Daoy (cell line): ENCODE data around the gene KCNC4. TPM values are rescaled to one million over a fixed set of nuclear protein-coding genes. Genes with fewer than 3 reads are reported as not detected.

ENCODE experiments used
- DNase-seq: peaks from one replicate; pipeline ENCODE4 v3.0.0-alpha.2; 2015; ENCODE audit warnings: low read depth
- total RNA-seq: library from RNA; depleted of rRNA; stranded (reverse); fragments of >200 nt; shearing (Covaris generic); gene quantifications from 2 replicates; pipeline ENCODE4 v1.2.3, GENCODE V29; 2014

Gene KCNC4
- total RNA-seq, 1 experiment from 2014 or later = 5.5 TPM

DNA sequence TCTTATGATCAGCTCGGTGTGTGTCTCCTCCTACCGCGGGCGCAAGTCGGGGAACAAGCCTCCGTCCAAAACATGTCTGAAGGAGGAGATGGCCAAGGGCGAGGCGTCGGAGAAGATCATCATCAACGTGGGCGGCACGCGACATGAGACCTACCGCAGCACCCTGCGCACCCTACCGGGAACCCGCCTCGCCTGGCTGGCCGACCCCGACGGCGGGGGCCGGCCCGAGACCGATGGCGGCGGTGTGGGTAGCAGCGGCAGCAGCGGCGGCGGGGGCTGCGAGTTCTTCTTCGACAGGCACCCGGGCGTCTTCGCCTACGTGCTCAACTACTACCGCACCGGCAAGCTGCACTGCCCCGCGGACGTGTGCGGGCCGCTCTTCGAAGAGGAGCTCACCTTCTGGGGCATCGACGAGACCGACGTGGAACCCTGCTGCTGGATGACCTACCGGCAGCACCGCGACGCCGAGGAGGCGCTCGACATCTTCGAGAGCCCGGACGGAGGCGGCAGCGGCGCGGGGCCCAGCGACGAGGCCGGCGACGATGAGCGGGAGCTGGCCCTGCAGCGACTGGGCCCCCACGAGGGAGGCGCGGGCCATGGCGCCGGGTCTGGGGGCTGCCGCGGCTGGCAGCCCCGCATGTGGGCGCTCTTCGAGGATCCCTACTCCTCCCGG is 1.5 kb downstream of the KCNC4 start:
- no peak for DNase-seq

DNA sequence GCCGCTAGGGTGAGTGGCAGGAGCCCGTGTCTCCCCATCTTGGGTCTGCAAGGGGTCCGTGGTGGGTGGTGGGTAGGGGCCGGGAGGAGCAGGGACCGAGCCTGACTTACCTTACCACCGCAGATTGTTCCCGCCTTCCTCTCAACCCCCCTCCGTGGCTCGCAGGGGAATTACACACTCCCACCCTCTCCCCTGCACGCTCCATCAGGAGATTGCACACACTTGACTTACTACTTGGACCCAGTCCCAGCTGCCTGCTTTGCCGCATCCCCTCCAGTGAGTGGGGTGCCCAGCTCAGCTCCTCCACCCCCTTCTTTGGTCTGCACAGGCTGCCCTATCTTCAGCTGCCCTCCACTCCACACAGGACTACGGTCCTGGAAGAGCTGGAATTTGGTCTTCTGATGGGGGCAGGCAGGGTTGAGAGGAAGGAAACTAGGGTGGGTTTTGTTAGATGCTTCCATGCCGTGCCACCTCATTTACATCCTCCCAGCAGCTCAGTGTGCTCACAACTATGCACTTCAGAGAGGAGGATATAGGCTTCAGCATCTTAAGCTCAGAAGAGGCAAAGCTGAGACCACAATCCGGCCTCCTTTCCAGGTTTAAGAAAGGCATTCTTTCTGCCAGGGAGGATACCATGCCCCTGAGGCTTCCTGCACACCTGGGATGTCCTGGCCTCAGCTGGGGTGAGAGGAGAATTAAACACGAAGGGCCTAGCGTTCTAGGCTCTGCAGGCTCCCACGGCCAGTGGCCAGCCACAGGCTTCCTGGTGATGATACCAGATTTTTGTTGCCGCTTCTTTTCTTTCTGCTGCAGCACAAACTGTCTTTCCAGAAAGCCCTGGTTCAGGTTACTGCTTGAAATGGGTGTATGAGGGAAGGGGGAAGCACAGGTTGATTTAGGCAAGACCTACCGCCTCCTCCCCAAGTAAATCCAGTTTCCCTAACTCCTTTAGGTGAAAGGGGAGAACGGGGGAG is 2.3 kb downstream of the KCNC4 start:
- peak; percentile 59 for DNase-seq

DNA sequence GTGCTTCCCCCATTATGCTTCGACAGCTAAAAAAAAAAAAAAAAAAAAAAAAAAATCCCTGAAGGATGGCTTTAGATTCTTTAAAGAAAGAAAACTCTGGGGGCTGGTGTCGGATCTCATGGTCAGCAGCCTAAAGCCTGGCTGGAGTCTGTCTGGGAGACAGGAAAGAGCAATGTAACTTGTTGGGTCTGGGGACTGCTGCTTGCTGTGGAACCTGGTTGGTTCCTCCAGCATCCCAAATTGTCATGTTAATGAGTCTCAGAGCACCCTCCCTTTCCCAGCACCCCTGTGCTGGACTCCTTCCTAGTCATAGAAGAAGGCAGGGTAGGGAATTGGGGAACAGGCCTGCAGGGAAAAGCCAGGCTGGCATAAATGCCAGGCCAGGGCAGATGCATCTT is 3.0 kb downstream of the KCNC4 start:
- DNase-seq = no peak

DNA sequence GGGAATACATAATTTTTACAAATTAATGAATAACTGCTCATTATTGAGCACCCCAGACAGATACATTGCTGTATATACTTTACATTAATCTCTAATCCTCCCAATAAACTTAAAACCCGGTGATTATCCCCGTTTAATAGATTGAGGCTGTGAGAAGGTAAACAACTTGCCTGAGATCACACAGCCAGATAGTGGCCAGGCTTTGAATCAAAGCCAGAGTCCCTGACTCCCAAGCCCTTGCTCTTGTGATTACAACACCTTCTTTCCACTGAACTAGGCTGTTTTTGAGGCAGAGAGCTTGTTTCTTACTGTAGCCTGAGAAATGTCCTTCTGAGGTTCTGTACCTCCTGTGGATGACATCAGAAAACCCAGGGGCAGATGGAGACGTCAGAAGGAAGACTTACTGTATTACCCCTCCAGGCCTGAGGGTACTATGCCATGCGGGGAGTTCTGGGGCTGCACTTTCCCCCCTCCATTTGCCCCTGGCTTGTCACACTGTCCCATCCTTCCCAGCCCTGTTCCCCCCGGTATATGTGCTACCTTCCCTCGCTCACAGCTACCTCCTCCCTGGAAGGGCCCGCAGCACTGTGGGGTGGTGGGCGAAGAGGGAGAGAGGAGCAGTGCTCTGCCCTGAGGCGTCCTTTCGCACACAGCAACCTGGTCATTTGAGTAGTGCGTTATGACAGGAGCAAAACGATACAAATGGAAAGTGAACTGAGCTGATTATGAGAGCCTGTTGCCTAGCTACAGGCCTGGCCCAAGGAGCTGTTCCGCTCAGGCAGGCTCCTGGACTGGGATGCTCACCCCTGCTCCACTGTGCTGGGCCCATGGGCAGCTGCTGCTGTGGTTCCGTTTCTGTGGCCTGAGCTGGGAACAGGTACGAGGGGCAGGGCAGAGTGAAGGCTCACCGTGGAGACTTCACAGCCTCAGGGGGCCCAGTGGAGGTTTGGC is 4.6 kb downstream of the KCNC4 start:
- DNase-seq = no peak

DNA sequence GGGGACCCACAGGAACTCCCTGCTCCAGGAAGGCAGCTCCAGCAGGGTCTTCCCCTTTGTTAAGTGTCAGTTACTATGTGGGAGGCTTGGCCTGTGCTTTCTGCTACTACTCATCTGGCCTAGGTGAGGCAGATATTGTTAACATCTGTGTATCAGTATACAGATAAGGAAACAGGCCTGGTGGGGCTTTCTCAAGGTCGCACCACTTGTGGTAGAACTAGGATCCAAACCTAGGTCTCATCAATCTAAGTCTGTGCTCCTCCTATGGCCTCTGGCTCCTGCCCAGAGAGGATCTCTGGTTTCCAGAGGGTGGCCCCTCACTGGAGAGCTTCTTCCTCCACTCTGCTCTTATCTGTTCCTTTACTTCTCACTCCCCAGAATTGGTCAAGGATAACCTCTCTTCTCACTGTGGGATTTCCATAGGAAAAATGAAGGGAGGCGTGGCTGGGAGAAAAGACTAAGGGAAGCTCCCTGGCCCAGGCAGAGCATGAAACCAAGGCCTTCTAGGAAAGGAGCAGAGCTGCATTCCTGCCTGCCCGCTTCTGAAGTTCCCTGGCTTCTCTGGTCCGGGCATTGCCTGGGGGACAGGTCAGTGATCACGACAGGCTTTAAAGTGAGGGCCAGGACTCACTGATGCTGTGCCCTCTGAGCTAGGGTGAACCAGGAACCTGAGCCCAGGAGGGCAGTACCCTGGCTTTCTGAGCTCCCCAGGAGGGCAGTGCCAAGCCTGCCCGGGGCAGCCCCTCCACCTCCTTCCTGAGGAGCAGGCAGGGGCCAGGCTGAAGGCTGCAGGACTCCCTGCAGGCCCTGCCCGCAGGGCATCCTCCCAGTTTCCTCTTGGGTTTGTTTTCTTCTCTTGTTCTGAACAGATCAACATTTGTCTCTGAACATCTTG is 5.8 kb downstream of the KCNC4 start:
- no peak for DNase-seq

DNA sequence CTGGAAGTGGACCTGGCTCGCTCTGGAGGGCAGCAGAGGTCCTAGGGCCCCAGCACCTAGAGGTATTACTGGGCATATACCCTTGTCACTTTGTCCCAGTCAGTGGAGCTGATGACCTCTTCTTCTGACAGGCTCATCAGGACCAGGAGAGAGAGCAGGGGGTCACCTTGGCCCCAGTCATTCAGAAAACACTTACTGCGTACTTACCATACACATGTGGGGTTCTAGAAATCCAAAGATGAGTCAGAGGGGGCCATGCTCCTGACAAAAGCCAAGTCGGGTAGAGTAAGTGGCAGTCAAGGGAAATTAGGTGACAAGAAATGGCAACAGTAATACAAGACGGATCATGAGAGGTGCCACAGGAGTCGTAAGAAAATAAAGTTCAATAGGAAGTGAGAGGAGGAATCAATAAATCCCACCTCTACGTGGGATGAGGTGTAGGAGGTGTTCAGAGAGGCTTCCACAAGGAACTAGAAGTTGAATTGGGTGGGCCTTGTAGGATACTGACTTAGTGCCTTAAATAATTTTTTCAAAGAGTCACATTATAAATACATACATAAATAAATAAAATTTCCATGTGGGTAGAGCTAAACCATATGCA is 6.8 kb downstream of the KCNC4 start:
- DNase-seq = no peak

DNA sequence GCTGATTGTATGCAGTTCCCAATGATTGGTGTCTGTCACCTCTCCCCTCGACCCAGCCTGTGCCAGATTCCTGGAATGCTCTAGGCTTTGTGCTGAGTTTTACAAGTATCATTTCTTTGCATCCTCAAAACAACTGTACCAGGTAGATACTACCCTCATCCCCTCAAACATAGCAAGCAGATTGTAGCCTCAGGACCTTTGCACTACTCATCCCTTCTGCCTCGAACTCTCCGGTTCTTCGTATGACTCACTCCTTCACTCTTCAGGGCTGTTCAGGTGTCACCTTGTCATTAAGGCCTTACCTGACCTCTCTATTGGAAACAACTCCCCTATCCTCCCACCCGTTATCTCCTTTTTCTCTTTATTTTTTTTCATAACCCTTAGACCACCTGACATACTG is 8.0 kb downstream of the KCNC4 start:
- no peak for DNase-seq

DNA sequence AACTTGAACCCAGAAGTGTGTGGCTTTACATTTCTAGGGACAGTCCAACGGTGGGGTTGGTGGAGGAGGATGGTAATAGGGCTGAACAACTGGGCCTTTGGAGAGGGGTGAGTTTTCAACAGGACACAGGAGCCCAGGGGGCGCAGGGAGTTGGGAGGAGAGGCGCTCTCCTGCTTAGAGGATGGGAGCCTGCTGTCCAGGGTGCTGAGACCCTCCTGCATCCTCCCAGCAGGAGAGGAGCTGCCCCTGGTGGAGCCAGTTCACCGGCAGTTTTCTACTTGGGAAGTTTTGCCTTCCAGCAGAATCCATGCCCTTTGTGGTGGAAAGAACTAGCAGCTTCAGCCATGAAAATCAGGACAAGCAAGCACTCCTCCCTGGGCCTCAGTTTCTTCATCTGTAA is 8.6 kb downstream of the KCNC4 start:
- DNase-seq = no peak

DNA sequence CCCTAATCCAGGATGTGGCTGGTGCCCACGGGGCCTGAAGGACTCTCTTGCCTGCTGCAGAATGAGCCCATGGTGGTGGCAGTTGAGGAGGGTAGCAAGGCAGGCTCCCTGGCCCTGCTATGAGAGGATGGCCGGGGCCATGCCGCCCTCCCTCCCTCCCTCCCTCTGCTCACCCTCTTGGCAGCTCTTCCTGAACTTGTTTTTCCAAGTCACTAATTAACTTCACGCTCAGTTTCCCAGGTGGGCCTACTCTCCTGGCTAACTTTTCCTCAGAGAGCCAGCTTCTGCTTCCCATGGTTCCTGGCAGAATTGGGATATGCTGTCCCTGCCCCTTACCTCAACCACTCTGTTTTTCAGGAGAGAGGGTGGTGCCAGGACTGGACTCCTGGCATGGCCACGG is 10.2 kb downstream of the KCNC4 start:
- no peak for DNase-seq

DNA sequence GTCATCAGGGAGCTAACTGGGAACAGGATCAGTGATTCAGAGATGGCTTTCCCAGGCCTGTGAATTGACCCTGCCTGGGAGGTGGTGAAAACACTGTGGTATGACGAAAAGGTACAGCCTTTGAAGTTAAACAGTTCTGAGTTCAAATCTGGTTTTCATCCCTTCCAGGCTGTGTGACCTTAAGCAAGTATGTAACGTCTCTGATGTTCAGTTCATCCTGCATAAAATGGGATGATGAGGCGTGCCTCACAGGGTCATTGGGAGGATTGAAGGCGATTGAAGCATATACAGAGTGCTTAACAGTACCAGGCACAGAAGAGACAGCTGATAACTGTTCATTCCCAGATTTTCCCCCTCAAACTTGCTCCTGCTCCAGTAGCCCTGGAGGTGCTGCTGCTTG is 11.0 kb downstream of the KCNC4 start:
- no peak for DNase-seq

DNA sequence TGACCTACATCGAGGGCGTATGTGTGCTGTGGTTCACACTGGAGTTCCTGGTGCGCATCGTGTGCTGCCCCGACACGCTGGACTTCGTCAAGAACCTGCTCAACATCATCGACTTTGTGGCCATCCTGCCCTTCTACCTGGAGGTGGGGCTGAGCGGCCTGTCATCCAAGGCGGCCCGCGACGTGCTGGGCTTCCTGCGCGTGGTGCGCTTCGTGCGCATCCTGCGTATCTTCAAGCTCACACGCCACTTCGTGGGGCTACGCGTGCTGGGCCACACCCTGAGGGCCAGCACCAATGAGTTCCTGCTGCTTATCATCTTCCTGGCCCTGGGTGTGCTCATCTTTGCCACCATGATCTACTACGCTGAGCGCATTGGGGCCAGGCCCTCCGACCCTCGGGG is 13.0 kb downstream of the KCNC4 start:
- no peak for DNase-seq

DNA sequence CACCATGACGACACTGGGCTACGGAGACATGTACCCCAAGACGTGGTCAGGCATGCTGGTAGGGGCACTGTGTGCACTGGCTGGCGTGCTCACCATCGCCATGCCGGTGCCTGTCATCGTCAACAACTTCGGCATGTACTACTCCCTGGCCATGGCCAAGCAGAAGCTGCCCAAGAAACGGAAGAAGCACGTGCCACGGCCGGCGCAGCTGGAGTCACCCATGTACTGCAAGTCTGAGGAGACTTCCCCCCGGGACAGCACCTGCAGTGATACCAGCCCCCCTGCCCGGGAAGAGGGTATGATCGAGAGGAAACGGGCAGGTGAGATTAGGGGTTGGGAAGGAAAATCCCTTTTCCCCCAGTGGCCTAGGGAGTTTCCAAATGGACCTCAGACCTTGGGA is 13.5 kb downstream of the KCNC4 start:
- DNase-seq = no peak

DNA sequence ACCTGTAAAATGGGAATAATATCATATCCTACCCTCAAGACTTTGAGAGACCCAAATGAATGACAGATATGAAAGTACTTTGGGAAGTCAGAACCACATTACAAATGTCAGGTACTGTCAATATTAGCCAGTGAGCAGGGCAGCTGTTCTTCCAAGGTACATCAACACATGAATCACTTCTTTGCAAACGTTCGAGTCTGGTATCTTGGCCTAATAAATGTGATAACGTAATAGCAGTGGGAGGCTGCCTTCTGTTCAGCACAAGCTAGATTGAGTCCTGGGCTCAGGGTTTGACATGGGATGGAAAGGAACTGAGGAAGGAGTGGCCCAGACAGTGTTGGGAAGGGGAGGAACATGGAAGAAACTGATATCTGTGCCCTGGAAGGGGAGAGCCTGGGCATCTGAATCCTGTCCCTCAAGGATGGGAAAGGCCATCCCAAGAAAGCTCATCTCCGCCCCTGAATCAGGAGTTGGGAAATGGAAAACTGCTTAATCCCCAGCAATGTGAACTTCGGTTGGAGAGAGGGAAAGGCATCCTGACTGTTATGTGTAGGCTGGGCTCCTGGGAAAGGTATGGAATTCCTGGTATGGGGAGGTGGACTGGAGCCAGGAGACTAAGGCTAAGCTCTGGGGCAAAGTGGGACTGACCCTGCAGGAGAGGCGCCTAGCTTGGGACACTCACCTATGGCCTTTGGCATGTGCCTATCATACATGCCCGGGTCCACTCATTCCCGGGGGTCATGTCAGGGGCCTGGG is 14.3 kb downstream of the KCNC4 start:
- no peak for DNase-seq

DNA sequence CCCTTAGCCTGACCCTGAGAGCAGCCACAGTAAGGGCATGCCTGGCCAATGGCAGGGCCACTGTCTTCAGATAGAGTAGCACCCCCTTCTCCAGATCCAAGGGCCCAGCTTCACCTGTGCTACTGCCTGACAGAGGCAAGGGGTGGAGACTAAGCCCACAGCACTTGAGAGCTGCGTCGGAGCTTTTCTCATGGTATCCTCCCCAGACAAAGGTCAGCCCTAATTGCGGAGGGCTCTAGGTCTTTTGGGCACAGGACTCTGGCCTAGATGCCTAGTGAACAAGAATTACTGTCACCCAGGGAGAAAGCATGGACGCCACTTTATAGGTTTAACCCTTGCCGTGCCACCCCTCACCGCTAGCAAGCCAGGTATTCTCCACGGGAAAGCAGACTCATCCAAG is 15.1 kb downstream of the KCNC4 start:
- no peak for DNase-seq

DNA sequence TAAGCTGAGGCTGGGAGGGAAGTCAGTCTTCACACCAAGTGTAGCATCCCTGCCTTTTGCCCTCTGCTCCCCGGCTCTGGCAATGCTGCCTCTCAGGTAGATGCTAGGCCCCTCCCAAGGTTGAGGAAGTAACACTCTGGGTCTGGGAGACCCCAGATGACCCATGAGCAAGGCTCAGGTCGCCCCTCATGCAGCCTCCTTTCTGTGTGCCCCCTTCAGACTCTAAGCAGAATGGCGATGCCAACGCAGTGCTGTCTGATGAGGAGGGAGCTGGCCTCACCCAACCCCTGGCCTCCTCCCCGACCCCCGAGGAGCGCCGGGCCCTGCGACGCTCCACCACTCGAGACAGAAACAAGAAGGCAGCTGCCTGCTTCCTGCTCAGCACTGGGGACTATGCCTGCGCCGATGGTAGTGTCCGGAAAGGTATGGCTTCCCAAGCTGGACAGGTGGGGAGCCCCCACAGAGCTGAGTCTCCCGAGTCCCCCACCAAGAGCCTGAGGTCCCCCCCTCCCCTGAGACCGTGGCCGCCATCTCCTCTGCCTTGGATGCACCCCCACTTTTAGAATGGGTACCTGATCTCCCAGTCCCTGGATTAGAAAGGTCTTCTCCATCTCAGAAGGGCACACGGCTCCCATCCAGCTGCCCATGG is 15.8 kb downstream of the KCNC4 start:
- no peak for DNase-seq

DNA sequence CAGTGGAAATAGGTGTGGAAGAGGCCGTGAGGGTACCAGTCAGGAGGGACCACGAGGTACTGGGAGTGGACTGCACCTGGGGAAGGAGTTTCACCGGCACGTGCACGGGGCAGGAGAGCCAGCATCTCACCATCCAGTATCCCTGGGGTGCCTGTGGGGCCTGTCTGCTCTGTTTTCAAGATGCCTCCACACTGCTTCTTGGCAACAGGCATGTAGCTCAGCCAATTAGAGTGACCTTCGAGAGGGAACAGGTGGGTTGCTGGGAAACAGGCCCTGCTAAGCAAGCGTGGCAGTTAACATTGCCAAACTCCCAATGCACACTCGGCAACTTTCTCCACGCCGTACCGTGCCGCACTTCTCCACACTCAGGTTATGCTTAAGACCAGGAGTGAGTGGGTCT is 17.7 kb downstream of the KCNC4 start:
- no peak for DNase-seq

DNA sequence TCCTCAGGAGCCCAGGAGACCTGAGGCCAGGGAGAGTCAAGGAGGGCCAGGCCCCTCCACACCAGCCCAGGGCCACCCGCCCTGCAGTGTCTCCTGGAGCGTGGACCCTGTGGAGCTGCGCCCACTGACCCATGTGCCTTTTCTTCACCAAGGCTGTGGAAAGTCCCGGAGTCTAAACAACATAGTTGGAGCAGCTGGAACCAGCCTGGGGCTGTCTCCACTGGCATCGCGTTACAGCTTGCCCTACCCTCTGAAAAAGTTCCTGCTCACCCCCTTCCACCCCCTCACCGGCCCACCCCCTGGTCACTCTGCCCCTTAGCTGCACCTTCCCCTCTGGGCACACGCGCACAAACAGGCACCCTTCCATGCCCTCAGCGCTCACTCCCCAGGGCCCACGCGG is 18.3 kb downstream of the KCNC4 start:
- no peak for DNase-seq

DNA sequence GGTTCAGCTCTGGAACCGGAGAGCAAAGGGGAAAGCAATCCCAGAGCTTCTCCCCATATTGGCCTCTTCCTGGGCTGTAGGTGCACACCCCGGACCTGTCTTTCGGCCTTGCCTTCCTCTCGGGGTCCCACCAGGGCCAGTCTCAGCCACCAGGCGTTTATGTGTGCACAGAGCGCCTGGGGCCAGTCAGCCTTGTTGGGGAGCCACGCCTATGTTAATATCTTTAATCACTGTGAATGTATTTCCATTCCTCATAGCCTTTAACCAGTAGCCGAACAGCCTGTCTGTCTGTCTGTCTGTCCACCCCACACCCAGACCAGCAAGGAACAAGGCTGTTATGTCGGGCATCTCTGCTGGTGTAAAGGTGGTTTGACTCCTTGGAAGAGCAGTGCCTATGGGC is 18.8 kb downstream of the KCNC4 start:
- DNase-seq = no peak

DNA sequence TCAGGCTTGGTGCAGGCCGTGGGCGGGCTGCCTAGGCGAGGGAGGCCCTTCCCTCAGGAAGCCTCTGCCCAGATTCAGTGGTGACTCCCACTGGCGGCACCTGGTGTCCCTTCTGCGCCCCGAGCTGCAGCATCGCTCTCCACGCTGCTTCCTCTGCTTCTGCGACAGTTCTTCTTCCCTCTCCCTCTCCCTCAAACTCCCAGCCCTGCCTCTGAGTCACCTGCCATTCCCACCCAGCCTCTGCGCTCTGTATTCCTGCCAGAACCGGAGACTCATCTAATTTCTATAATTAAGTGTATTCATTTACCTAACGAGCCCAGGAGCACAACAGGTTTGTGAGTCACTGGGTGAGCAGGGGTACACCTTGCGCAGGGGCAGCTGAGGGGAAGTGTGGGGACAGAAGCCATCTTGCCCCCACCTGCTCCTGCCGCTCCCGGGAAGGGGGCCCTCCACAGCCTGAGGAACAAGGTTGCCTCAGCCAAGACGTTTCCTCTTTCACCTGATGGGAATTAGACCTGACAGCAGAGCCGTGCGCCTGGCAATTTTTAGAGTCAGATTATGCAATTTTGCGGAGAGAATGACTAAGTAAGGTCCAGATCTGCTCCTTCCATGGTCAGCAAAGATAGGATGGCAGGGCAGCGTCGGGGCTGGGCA is 19.4 kb downstream of the KCNC4 start:
- DNase-seq = peak; percentile 62
